Measurements from ENCODE around the gene LIPC.

- no peak for TF ChIP-seq CTCF (IDR thresholded peaks at IDR 0.05 in 8 of 11, conservative IDR thresholded peaks at IDR 0.05 in 3 of 11)
- TF ChIP-seq POLR2A (IDR thresholded peaks at IDR 0.05): no peak
Measured at GRCh38 chr15:58415636-58416035, 16.2 kb upstream of the LIPC start.

All from spleen (tissue), 7 donors.